Hematopoietic multipotent progenitor cell treated with erythropoietin and hydrocortisone succinate and interleukin-3 and kit ligand, for 17 days (in vitro differentiated cells): ENCODE results near the gene ARHGAP22.

Experiments used
- DNase-seq: peaks from one replicate; pipeline ENCODE4 v3.0.0-alpha.2; 2015; ENCODE audit warnings: low spot score

ARHGAP22 gene

DNA sequence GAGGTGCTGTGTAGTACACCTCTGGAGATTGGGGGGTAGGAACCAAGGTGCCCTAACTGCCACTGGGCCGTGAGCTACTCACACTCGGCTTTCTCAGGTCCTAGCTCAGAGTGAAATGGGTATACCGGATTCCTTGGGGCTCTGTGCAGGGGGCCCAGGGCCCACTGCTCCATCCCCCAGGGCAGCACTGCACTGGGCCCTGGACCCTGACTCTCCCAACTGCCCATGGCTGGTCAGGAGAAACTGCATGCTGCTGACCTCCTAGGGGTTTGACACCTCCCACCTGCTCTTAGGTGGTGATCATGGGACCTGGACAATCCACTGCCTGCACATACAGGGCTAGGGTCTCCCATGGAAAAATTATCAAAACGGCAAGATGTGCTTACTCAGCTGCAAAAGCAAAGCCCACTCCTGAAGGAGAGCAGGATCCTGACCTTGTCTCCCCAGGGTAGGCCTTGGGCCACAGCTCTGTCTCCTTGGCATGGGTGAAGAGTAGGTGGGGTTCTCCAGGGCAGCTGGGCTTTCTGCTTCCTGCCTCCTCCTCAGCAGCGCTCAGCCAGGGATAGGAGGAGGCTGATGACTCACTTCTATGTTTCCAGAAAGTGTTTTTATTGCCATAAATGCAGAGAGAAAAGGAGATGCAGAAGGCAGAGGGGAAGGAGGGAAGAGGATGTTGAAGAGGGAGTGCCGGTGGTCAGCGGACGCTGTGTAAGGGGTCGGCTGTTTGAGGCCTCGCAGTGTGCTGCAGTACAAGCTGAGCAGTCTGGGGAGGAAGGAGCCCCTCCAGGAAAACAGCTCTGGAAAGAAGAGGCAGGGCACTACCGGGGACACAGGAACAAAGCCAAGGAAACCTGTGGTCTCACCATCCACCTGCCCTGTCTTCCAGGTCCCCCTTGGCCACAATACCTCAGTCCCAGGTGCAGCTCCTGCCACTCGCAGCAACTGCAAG lies 107.8 kb downstream of the ARHGAP22 start:
- DNase-seq = no peak

GRCh38 chr10:48496105-48496830 lies 108.6 kb downstream of the ARHGAP22 start:
- DNase-seq = no peak

DNA sequence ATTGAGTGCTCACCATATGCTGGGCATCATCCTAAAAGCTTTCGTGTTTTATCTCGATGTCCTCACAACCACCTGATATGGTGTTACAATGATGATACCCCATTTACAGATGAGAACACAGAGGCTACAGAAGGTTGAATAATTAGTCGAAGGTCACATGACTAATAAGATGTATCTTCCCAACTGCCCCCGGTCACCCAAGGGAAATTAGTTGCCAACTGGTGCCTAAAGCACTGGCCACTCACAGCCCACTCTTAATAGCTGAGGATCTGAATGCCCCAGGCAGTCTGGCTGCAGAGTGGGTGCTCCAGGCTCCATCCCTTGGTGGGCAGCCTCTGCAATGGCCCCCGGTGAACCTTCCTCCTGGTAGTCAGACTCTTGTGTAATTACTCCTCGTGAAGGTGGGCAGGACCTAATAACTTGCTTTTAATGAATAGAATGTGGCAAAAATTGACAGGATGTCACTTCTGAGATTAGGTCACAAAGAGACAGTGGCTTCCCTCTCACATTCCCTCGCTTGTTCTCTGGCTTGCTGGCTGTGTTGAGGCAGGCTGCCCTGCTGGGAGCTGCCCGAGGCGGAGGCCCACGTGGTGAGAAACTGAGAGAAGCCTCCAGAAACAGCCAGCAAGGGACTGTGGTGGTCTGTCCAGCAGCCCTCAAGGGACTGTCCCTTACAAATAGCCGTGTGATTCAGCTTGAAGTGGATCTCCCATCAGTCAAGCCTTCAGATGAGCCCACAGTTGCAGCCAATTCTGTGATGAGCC lies 109.4 kb downstream of the ARHGAP22 start:
- no peak for DNase-seq

DNA sequence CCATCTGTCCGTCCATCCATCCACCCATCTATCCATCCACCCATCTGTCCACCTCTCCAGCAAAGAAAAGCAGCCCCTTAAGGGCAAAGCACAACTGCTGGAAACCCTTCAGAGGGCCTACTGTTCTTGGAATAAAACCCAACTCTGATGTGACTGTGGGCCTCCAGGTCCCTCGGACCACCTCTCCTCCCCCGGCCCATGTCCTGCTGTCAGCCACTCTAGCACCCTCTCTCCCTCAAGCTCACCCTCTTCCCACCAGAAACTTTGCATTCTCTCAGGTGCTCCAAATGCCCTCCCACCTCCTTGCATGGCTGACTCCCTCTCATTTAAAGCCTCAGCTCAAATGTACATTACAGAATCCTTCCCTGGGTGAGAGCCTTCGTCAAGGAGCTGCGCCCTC lies 110.3 kb downstream of the ARHGAP22 start:
- no peak for DNase-seq

GRCh38 chr10:48494073-48494472 lies 110.8 kb downstream of the ARHGAP22 start:
- DNase-seq = no peak

DNA sequence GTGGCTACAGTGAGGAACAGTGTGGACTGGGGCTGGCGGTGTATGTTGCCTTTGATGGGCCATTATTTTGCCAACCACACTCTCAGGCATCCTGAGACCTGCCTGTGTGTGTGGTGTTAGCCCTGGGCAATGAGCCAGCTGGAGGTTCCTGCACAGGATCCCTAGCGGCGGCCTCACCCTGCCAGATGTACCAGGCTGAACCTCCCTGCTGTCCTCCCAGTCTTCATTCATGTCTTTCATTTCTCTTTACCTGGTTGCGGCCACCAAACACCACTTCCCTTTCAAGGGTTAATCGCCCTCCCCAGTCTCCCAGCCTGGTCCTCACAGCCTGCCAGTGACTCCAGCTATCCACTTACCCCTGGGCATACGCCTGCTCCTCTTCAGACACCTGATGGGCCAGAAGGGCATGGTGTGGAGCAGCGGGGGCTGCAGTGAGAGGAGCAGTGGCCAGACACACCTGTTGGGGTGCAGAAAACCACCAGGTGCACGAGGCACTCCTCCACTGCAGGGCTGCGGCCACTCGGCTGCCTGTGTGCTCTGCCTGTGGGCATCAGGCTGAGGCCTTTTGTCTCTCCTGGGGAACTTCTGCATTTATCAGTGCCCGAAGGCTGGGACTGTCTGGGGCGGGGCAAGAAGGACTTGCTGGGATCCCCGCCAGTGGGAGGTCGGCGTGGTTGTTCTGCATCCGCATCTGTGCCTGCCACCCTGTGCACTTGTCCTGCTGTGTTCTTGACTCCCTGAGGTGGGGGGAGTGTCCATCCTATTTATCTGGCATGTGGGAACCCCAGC lies 111.6 kb downstream of the ARHGAP22 start:
- DNase-seq = no peak

GRCh38 chr10:48492201-48492600 lies 112.7 kb downstream of the ARHGAP22 start:
- no peak for DNase-seq

GRCh38 chr10:48491392-48492139 lies 113.3 kb downstream of the ARHGAP22 start:
- DNase-seq = no peak

- no peak for DNase-seq
Measured at GRCh38 chr10:48490946-48491345, 113.9 kb downstream of the ARHGAP22 start.

GRCh38 chr10:48490571-48490940 lies 114.3 kb downstream of the ARHGAP22 start:
- DNase-seq = no peak

DNA sequence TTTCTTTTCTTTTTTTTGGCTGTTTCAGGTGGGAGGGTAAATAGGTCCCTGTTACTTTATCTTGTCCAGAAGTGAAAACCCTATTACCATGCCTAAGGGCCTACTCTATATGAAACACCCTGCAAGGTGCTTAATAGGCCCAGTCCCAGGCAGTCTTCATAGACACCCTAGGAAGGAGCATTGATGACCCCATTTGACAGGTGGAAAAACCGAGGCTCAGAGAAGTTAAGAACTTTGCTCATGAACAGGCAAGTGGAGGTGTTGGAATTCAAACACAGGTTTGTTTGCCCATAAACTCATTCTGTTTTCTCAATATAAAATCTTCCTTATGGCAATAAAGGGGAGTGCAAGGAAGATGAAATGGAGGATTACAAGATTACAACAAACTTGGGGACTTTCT lies 115.8 kb downstream of the ARHGAP22 start:
- DNase-seq = no peak

DNA sequence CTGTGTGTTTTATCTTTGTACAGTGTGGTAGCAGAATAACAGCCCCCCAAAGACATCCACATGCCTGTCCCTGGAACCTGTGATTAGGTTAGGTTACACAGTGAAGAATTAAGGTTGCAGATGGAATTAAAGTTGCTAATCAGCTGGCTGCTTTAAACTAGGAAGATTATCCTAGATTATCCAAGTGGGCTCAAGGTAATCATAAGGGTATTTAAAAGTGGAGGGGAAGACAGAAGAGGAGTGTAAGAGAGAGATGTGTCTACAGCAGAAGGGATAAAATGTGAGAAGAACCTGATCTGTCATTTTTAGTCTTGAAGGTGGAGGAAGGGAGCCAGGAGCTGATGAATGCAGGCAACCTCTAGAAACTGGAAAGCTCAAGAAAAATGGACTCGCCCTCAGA lies 117.6 kb downstream of the ARHGAP22 start:
- DNase-seq = no peak

GRCh38 chr10:48485711-48486110 lies 119.2 kb downstream of the ARHGAP22 start:
- no peak for DNase-seq

DNA sequence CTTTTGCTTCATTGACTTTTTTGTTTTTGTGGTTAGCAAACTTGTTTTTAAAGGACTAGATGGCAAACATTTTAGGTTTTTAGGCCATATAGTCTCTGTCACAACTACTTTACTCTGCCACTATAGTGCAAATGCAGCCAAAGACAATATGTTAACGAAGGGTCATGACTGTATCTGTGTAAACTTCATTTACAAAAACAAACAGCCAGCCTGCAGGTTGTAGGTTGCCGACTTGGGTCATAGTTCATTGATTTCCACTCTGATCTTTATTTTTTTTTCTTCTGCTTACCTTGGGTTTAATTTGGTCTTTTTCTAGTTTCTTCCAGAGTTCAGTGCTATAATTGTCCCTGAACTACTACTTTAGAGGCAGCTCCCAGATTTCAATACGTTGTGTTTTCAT lies 120.0 kb downstream of the ARHGAP22 start:
- DNase-seq = no peak

GRCh38 chr10:48482207-48482606 lies 122.7 kb downstream of the ARHGAP22 start:
- no peak for DNase-seq

GRCh38 chr10:48481385-48481784 lies 123.5 kb downstream of the ARHGAP22 start:
- DNase-seq = no peak

DNA sequence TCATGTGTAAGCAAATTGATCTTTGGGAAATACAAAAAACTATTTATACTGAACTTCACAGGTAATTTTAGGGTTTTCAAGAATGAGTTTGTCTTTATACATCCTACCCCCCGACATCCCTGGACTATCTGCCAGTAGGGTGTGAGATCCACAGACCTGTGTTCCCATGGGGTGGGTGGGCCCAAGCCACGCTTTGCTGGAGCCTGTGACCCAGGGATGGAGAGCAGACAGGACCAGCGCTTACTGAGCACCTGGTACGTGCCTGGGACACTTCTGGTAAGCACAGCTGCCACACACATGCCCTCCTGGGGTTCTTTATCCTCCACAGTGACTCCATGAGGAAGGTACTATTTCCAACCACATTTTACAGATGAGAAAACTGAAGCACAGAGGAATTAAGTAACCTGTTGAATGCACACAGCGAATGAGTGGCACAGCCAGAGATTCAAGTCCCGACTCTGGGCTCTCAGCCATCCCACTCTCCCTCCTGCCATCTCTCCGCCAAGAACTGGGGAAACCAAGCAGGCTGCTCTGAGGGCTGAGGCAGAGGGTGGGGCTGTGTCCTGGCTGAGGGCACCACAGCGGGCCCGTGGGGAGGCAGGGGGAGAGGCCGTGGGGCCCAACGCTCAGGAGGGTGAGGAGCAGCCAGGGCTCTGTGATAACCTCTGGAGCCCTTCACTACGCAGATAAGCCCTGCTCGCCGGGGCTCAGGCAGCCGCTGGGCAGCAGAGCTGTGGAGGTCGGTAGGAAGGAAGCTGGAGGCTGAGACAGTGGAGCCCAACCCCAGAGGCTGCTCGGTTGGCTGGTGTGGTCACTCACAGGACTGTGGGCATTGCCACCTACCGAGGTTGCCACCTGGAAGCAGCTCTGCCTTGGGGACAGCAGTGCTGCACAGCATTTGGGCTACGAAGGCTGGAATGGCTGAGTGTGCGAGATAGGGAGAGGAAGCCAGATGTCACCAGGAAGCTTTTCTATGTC lies 124.2 kb downstream of the ARHGAP22 start:
- DNase-seq = peak; percentile 27

- DNase-seq = no peak
Measured at GRCh38 chr10:48478980-48479811, 125.7 kb downstream of the ARHGAP22 start.

- no peak for DNase-seq
Measured at GRCh38 chr10:48478469-48478868, 126.4 kb downstream of the ARHGAP22 start.
